Forelimb muscle (tissue), 1 donor: ENCODE data around the gene BBS9. TPM values are rescaled to one million over a fixed set of nuclear protein-coding genes. Genes with fewer than 3 reads are reported as not detected.
"Not testable (repeated sequence)": the region's sequence is repeated elsewhere in the genome, so short reads cannot be mapped to it uniquely, and the experiment has no call there.

Experiments used
- DNase-seq: peaks from one replicate; pipeline ENCODE4 v3.0.0-alpha.2; 2013; ENCODE audit warnings: low read depth
- polyA plus RNA-seq: library from polyadenylated mRNA; unstranded; fragments of 120-200 nt; gene quantifications from one replicate; pipeline ENCODE4 v1.2.1, GENCODE V29; 2013; ENCODE audit not compliant: insufficient read length

The BBS9 gene
- polyA plus RNA-seq = 15.9 TPM

GRCh38 chr7:33128990-33129805, at the start of gene BBS9:
Gene BBS9, plus strand, starts transcription at chr7:33129564. Its CDS starts 16,689 bp downstream, at chr7:33146253.
- DNase-seq = peak; percentile 81

- no peak for DNase-seq
Measured at GRCh38 chr7:33079763-33080690, 49.3 kb upstream of the BBS9 start.

- no peak for DNase-seq
Measured at GRCh38 chr7:33087356-33087755, 42.0 kb upstream of the BBS9 start.

GRCh38 chr7:33087858-33088257, 41.5 kb upstream of the BBS9 start:
- DNase-seq = no peak

- DNase-seq = no peak
Measured at GRCh38 chr7:33089142-33089541, 40.2 kb upstream of the BBS9 start.

- no peak for DNase-seq
Measured at GRCh38 chr7:33091111-33091531, 38.2 kb upstream of the BBS9 start.

GRCh38 chr7:33091641-33092191, 37.6 kb upstream of the BBS9 start:
- no peak for DNase-seq

- DNase-seq = no peak
Measured at GRCh38 chr7:33093266-33093665, 36.1 kb upstream of the BBS9 start.

GRCh38 chr7:33094745-33095275, 34.6 kb upstream of the BBS9 start:
- not testable (repeated sequence) for DNase-seq

GRCh38 chr7:33099154-33099940, 30.0 kb upstream of the BBS9 start:
- no peak for DNase-seq

GRCh38 chr7:33100770-33101169, 28.6 kb upstream of the BBS9 start:
- no peak for DNase-seq

GRCh38 chr7:33101906-33102305, 27.5 kb upstream of the BBS9 start:
- no peak for DNase-seq

- DNase-seq = no peak
Measured at GRCh38 chr7:33107136-33108066, 22.0 kb upstream of the BBS9 start.

GRCh38 chr7:33108554-33109004, 20.8 kb upstream of the BBS9 start:
- no peak for DNase-seq

- no peak for DNase-seq
Measured at GRCh38 chr7:33109005-33109757, 20.2 kb upstream of the BBS9 start, which contains the start of gene RP9. Gene RP9, minus strand, starts transcription at chr7:33109404. Its CDS starts 32 bp downstream, at chr7:33109372.

- DNase-seq = no peak
Measured at GRCh38 chr7:33109758-33110238, 19.6 kb upstream of the BBS9 start.

GRCh38 chr7:33111614-33112013, 17.8 kb upstream of the BBS9 start:
- no peak for DNase-seq

GRCh38 chr7:33114976-33115375, 14.4 kb upstream of the BBS9 start:
- no peak for DNase-seq

GRCh38 chr7:33118383-33118782, 11.0 kb upstream of the BBS9 start:
- no peak for DNase-seq
